ENCODE data around the gene ROBO1.

ROBO1 gene

GRCh38 chr3:79490165-79491028 lies 277.4 kb downstream of the ROBO1 start:
- H3K4me3 ChIP-seq: no peak overlapping the region

GRCh38 chr3:79488407-79488806 lies 279.4 kb downstream of the ROBO1 start:
- Histone ChIP-seq H3K27ac (no peak overlapping the region), H3K4me3 (no peak overlapping the region)

More at GRCh38 chr3:79490165-79491028, 277.4 kb downstream of the ROBO1 start:
- no peak overlapping the region for H3K27ac ChIP-seq

GRCh38 chr3:79480746-79481145 lies 287.1 kb downstream of the ROBO1 start:
- H3K27ac ChIP-seq: no peak overlapping the region
- H3K4me3 ChIP-seq: no peak overlapping the region

- no peak overlapping the region for H3K27ac ChIP-seq
- H3K4me3 ChIP-seq: no peak overlapping the region
These were observed 289.2 kb downstream of the ROBO1 start for GRCh38 chr3:79478620-79479019.

GRCh38 chr3:79477242-79477641 lies 290.6 kb downstream of the ROBO1 start:
- no peak overlapping the region for H3K4me3 ChIP-seq

GRCh38 chr3:79473993-79474392 lies 293.8 kb downstream of the ROBO1 start:
- no peak overlapping the region for H3K27ac ChIP-seq

More at GRCh38 chr3:79477242-79477641, 290.6 kb downstream of the ROBO1 start:
- H3K27ac ChIP-seq: no peak overlapping the region

GRCh38 chr3:79467721-79468120 lies 300.1 kb downstream of the ROBO1 start:
- Histone ChIP-seq H3K4me3 (no peak overlapping the region), H3K27ac (peak overlapping the region in 1 of 21 experiments; percentile 17)

More at GRCh38 chr3:79473993-79474392, 293.8 kb downstream of the ROBO1 start:
- H3K4me3 ChIP-seq: no peak overlapping the region

- Histone ChIP-seq H3K27ac (no peak overlapping the region), H3K4me3 (no peak overlapping the region)
These were observed 306.5 kb downstream of the ROBO1 start for GRCh38 chr3:79461129-79461792.

GRCh38 chr3:79453600-79453999 lies 314.2 kb downstream of the ROBO1 start:
- Histone ChIP-seq H3K27ac (no peak overlapping the region), H3K4me3 (no peak overlapping the region)

- no peak overlapping the region for H3K4me3 ChIP-seq
- H3K27ac ChIP-seq: no peak overlapping the region
These were observed 331.4 kb downstream of the ROBO1 start for GRCh38 chr3:79436387-79436786.

GRCh38 chr3:79427081-79427480 lies 340.7 kb downstream of the ROBO1 start:
- Histone ChIP-seq H3K4me3 (no peak overlapping the region), H3K27ac (no peak overlapping the region)

GRCh38 chr3:79424811-79425210 lies 343.0 kb downstream of the ROBO1 start:
- no peak overlapping the region for H3K27ac ChIP-seq
- H3K4me3 ChIP-seq: no peak overlapping the region

GRCh38 chr3:79423417-79423816 lies 344.4 kb downstream of the ROBO1 start:
- H3K27ac ChIP-seq: no peak overlapping the region
- no peak overlapping the region for H3K4me3 ChIP-seq

GRCh38 chr3:79421273-79421672 lies 346.5 kb downstream of the ROBO1 start:
- Histone ChIP-seq H3K4me3 (no peak overlapping the region), H3K27ac (no peak overlapping the region)

GRCh38 chr3:79418855-79419621 lies 348.8 kb downstream of the ROBO1 start:
- Histone ChIP-seq H3K27ac (no peak overlapping the region), H3K4me3 (no peak overlapping the region)

- no peak overlapping the region for H3K27ac ChIP-seq
- H3K4me3 ChIP-seq: no peak overlapping the region
These were observed 352.4 kb downstream of the ROBO1 start for GRCh38 chr3:79415356-79415755.

- no peak overlapping the region for H3K27ac ChIP-seq
These were observed 353.0 kb downstream of the ROBO1 start for GRCh38 chr3:79414806-79415205.

GRCh38 chr3:79414035-79414434 lies 353.8 kb downstream of the ROBO1 start:
- no peak overlapping the region for H3K4me3 ChIP-seq
- H3K27ac ChIP-seq: no peak overlapping the region

More at GRCh38 chr3:79414806-79415205, 353.0 kb downstream of the ROBO1 start:
- H3K4me3 ChIP-seq: no peak overlapping the region

GRCh38 chr3:79412537-79412936 lies 355.3 kb downstream of the ROBO1 start:
- H3K27ac ChIP-seq: no peak overlapping the region
- no peak overlapping the region for H3K4me3 ChIP-seq

GRCh38 chr3:79410617-79411016 lies 357.2 kb downstream of the ROBO1 start:
- Histone ChIP-seq H3K27ac (no peak overlapping the region), H3K4me3 (no peak overlapping the region)

All from skin epidermis (tissue), 12 donors.